GM18505 (cell line): ENCODE measurements around the gene IL22.
"Not testable (repeated sequence)": the region's sequence is repeated elsewhere in the genome, so short reads cannot be mapped to it uniquely, and the experiment has no call there.

ENCODE experiments used
- ATAC-seq: cut with Tn5 transposase; IDR thresholded peaks from one replicate; pipeline ENCODE4 v1.9.1; 2021; ENCODE audit not compliant: unreplicated experiment
- POLR2A ChIP-seq: IDR thresholded peaks from 4 replicates; pipeline ENCODE4 v1.6.1; 2011; ENCODE audit warnings: borderline replicate concordance; ENCODE audit not compliant: insufficient read depth, insufficient read length; ENCODE audit errors: extremely low read depth

Gene IL22

GRCh38 chr12:68231691-68232090 lies 21.7 kb downstream of the IL22 start:
- no peak for TF ChIP-seq POLR2A

GRCh38 chr12:68231229-68231628 lies 22.2 kb downstream of the IL22 start:
- no peak for ATAC-seq

More at GRCh38 chr12:68231691-68232090, 21.7 kb downstream of the IL22 start:
- no peak for ATAC-seq

GRCh38 chr12:68229956-68230355 lies 23.4 kb downstream of the IL22 start:
- ATAC-seq = no peak
- TF ChIP-seq POLR2A = no peak

More at GRCh38 chr12:68231229-68231628, 22.2 kb downstream of the IL22 start:
- TF ChIP-seq POLR2A = no peak

GRCh38 chr12:68227356-68227755 lies 26.0 kb downstream of the IL22 start:
- no peak for TF ChIP-seq POLR2A
- no peak for ATAC-seq

GRCh38 chr12:68225576-68226476 lies 27.6 kb downstream of the IL22 start, which contains the start of gene IL26:
Gene IL26, minus strand, starts transcription at chr12:68225810. Its CDS starts 54 bp downstream, at chr12:68225756.
- ATAC-seq = no peak
- TF ChIP-seq POLR2A = no peak

GRCh38 chr12:68224613-68225285 lies 28.7 kb downstream of the IL22 start:
- no peak for TF ChIP-seq POLR2A
- no peak for ATAC-seq

- TF ChIP-seq POLR2A = no peak
Observed at GRCh38 chr12:68223067-68223747, 30.2 kb downstream of the IL22 start.

GRCh38 chr12:68222326-68222725 lies 31.1 kb downstream of the IL22 start:
- ATAC-seq = no peak
- no peak for TF ChIP-seq POLR2A

More at GRCh38 chr12:68223067-68223747, 30.2 kb downstream of the IL22 start:
- ATAC-seq = peak; percentile 85

GRCh38 chr12:68221497-68221896 lies 31.9 kb downstream of the IL22 start:
- ATAC-seq = no peak
- no peak for TF ChIP-seq POLR2A

GRCh38 chr12:68210875-68211274 lies 42.5 kb downstream of the IL22 start:
- TF ChIP-seq POLR2A = no peak
- no peak for ATAC-seq

- not testable (repeated sequence) for ATAC-seq
Observed at GRCh38 chr12:68209048-68209728, 44.2 kb downstream of the IL22 start.

GRCh38 chr12:68207276-68207675 lies 46.1 kb downstream of the IL22 start:
- TF ChIP-seq POLR2A = no peak
- no peak for ATAC-seq

GRCh38 chr12:68206446-68206845 lies 47.0 kb downstream of the IL22 start:
- ATAC-seq = no peak
- no peak for TF ChIP-seq POLR2A

GRCh38 chr12:68203460-68203875 lies 49.9 kb downstream of the IL22 start:
- TF ChIP-seq POLR2A = no peak
- ATAC-seq = no peak

GRCh38 chr12:68200854-68201253 lies 52.5 kb downstream of the IL22 start:
- no peak for ATAC-seq

More at GRCh38 chr12:68200854-68201253, 52.5 kb downstream of the IL22 start:
- no peak for TF ChIP-seq POLR2A
